ENCODE data around the gene SDHA.
"Not testable (repeated sequence)": the region's sequence is repeated elsewhere in the genome, so short reads cannot be mapped to it uniquely, and the experiment has no call there.

The SDHA gene

DNA sequence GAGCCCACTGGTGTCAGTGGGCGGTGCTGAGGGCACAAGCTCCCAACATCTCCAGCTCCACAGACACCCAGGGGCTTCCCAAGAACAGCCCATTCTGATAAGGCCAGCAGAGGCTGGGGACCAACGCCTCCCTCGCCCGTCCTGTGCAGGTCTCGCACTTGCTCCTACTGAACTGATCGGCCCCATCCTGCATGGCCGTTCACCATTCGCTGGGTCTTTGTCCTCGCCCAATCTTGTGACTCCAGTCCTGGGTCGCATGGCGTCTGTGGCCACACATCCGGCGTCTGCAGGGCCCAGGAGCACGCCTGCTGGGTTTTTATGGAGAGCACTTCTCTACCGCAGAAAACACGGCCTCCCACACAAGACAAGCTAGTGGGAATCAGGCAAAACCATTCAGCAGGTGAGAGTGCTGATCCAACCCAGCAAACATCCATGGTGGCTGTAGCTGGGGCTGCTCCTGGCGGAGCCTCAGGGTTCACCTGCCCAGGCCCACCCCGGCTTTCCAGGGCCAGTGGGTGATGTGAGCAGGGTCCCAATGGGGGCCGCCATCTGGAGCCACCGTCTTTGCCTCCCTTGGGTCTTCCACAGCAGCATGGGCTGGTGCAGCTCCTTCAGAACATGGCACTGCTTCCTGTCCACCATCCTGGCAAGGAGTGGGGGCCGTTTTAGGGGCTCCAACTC is 19.5 kb upstream of the SDHA start:
- DNase-seq, result no peak

DNA sequence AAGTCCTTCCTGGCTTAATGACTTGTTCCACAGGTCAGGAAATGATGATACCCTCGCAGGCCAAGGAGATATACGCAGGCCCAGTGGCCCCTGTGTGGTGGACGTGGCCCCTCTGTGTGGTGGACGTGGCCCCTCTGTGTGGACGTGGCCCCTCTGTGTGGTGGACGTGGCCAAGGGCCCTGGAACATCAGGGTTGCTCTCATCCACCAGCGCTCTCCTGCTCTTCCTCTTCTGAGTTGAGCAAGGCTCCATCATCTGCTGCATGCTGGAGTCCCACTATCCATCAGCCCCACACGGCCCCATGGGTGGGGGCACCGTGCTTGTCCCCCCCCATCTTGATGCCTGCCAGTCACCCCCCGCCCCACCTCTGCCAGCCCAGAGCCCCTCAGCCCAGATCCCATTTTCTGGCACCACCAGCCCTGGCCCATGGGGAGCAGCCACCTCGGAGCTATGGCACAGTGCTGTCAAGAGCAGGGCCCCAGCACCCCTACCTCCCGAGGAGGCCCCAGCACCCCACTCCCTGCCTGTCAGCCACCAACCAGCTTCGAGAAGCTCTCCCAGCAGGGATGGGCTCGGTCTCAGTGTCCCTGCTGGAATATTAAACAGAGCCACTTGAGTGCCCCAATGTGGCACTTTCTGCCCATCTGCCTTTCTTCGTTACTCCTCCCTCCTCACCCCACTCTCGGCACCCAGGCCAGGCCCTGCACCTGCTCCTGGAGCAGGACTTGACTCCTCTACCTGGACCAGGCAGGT is 18.7 kb upstream of the SDHA start:
- no peak for DNase-seq

DNA sequence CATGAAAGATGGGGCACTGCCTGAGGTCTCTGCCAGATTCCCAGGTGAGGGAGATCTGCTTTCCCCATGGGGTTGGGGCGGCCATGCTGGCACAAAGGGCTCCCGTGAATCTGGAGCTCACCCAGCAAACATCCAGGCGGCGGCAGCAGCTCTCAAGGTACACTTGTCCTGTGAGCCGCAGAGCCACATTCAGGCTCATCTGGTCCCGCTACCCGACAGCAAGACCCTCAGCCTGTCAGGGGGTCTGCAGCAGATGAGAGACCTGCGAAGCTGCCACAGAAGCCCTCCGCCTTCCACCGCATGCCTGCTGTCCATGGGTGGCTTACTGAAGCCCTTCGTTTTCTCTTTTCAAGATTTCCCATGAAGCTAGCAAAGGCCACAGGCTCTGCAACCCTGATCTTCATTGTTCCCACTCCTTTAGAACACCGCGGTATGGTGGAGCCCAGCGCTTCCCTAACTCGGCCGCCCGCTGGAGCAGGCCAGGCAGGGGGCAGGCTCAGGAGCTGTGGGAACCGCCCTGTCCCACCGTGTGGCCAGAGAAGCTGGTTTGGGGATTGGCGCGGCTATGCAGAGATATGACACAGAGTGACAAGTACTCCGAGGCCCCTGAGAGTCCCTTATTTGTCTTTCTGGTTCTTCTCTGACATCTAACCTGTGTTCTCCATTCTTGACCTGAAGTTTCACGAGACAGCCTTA is 18.0 kb upstream of the SDHA start:
- DNase-seq, result no peak

DNA sequence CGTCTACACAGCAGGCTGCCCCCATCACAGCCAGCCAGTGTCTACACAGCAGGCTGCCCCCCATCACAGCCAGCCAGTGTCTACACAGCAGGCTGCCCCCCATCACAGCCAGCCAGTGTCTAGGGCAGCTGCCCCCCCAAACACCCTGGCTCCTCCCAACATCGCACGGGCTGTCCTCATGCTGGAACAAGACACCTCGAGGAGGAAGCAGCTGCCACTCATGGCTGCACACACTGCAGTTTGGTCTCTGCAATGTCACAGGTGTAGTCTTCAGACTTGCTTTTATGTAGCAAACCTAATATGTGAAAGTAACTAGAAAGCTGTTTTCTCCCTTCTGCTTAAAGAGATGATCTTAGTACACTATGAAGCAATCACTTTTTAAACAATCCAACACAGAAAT is 17.1 kb upstream of the SDHA start:
- no peak for DNase-seq

DNA sequence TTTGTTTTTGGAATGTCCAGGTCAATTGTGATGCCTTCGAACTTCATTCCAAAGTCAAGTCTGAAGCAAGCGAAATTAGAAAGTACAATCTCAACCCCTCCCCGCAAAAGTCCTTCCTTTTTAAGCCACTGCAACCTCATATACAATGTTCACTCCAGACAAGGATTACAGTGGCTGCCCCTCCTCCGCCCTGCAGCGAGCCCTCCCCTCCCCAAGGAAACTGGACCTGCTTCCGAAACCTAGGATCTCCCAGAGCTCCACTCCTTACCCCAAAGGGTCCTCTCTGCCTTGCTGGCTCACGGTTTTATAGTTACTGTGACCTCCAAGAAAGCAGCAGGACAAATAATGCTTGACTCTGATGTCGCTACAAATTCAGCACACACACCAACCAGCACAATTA is 16.4 kb upstream of the SDHA start:
- no peak for DNase-seq

DNA sequence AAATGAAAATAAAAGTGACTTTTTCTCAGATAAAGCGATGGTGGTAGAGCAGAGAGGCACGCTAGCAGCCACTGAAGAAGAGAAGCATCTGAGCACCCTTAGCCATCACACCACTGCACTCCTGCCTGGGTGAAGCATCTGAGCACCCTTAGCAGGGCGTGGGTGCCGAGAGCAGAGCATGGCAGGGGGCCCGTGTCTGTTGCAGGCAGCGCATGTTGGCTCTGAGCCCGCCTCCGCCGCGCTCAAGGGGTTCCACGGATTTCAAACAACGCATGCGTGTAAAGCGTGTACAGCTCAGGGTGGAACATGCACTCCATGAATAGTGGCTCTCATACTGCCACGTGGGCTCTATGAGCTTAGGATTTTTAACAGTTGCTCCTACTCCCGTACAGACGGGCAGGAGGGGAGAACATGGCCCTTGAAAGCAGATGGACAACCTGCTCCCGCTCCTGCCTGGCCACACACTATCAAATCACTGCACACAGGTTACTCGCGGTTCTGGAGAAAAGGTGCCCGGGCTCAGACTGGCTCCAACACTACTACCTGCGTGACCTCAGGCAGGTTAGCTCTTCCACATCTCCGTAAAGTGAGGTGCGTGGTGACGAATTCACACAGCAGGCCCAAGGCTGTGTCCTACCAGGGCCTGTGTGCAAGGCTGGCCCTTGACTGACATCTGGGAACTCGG is 14.7 kb upstream of the SDHA start:
- DNase-seq, result no peak

DNA sequence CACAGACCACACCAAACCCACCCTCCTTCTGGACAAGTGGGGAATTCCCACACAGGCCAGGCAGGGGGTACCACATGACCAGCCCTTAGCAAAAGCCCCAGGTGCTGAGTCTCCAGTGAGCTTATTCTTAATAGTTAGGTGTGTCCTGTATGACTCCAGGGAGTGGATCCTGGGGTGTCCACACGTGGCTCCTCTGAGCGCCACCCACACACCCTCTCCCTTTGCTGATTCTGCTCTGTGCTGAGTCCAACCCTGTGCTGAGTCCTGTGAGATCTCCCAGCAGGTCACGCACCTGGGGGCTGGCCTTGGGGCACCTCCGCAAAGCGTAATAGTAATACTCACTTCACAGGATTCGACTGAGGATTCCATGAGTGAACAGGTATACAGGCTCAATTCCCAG is 14.1 kb upstream of the SDHA start:
- DNase-seq, result no peak

DNA sequence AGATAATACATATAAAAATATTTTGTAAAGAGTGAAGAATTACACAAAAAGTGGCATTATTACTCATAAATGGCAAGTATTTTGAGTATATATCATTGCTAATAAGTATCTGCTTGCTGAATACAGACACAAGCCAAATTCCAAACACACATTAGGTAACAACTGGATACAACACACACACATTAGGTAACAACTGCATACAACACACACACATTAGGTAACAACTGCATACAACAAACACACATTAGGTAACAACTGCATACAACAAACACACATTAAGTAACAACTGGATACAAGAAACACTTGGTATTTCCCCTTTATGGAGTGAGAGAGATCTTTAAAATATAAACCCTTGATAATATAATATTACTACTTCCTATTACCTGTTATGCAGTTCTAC is 13.7 kb upstream of the SDHA start:
- no peak for DNase-seq

DNA sequence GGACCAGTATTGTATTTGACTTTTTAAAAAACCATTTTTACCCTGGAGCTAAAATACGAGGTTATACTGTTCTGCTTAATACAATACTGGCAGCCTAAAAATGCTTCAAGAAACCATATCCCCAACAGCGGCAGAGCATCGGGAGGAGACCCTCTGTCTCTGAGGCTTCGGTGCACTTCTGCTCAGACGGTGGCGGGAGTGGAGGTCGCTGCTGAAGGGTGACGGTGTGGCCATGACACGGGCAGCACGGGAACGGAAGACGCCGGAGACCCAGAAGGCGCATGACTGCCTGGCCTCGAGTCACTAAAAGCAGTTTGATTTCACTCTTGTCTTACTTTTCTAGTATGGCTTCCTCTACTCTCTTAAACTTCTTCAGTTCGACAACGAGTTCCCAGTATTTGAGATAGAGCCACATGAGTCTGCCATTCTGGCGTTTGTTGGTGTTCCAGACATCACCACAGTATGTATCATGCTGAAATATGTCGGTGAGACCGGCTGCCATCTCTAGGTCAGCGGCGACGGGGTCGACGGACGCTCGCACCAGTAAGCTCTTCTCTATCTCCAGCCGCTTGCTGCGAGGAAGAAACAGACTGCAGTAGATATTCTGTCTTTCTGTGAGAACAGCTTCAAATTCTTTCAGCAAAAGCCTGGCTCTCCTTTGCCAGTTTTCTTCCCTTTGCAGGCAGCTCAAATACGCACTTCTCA is 13.0 kb upstream of the SDHA start:
- DNase-seq, result no peak

DNA sequence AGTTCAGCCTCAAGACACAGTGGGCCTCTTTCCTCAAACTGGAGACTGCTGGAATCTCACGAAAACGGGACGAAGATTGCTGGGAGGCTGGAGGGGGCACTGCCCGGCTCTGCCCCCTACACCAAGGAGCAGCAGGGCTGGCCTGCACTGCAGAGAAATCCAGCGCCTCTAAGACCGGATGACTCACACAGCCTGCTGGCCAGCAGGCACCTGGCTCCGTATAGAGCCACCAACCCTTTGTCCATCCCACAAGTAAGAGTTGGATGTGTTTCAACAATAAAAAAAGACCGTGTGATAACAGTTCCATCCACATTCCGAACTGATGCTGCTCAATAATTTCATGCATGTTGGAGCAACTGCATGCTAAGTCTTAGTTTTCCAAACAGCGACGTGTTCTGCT is 11.7 kb upstream of the SDHA start:
- DNase-seq, result no peak

DNA sequence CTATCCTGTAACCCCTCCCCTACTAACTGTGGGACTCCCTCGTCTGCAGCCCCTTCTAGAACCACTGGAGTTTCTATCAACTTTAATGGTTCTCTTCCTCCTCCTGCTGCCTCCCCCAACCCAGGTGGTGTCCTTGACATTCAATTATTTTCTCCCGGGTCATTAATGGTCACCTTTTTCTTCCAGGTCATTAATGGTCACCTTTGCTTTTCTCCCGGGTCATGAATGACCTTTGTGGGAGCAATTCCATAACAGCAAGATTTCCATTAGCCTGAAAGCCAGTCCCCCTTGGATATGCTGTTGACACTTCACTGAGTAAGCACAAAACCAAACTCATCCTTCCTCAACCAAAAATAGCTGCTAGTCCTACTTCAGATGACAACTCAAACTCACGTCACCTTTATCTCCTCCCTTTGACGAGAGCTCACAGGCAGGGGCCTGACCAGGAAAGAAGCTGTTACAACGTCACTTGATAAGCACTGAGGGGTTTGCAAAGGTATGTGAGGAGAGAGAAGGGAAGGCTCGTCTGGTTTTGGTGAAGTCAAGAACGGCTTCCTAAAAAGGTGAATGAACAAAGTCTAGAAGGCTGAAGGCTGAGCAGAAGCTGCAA is 11.1 kb upstream of the SDHA start:
- DNase-seq, result no peak

DNA sequence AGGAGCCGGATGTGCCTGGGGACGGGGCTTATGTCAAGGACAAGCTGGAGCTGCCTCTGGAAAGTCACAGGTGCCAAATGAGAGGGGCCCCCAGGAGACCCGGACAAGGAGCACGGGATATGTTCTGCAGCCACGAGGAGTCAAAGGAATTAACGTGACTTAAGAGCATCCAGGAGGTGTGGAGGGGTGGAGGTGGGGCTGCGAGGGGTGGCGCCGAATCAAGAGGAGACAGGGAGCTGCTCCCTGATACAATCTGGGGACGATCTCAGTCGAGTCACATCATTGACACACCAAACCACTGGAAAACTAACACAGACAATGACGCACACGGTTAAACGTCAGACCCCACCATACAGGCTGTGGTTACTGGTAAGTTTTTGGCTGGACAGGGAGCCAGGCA is 10.5 kb upstream of the SDHA start:
- no peak for DNase-seq

DNA sequence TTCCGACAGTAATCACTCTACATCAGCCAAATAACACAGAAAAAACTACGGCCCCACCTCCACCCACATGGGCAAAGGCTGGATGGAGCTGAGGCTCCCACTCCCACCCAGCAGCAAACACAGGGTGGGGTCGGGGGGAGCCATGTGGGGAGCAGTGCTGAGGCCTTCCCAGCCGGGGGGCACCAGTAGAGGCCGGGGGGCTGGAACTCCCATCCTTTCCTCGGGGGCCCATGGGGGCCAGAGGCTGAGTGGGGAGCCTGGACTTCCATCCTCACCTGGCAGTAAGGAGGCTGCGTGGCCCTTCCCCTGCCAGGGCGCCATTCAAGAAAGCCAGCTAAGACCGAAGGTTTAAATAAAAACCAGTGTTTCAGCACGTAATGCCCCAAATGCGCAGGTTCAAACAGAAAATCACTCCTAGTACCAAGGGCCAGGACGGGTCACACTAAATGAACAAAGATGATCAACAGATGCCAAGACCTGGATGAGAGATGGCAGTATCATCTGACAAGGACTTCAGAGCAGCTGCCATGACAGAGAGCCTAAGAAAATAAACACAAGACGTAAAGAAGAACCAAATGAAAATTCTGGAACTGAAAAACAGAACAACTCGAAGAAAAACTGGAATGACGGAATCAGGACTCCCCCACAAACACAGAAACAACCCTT is 9.5 kb upstream of the SDHA start:
- no peak for DNase-seq

DNA sequence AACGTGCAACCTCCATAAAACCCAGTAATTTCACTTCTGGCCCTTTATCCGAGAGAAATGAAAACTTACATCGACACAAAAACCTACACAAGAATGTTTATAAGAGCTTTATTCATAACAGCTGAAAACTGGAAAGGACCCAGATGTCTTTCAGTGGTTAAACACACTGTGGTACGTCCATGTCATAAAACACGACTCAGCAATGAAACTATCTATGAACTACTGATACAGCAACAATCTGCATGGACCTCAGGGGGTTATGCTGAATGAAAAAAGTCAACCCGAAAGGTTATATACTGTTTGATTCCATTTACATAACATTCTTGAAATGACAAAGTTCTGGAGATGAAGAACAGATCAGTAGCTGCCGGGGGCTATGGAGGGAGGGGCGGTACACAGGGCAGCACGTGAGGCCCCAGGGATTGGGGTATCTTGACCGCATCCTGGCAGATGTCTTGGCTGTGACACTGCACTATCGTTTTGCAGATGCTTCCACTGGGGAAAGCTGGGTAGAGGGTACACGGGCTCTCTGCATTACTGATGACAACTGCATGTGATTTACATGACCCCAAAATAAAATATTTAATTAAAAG is 4.2 kb upstream of the SDHA start:
- DNase-seq, result no peak

DNA sequence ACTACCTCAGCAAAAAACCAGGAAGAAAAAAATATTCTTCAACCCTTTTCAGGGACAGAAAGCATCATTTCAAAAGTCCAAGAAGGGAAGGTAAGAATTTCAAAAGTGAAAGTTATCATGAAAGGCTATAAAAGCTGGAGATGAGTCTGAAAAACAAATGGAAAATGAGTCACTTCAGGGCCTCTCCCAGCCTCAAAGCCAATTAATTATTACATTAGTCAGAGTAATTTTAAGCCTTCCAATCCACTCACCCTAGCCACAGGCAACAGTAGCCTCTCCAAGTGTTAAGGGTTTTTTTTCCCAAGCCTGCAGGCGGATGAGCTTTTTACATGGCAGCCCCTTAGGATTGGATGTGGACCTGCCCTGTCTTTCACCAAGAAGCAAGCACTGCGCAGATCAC is 2.9 kb upstream of the SDHA start:
- DNase-seq, result not testable (repeated sequence)

DNA sequence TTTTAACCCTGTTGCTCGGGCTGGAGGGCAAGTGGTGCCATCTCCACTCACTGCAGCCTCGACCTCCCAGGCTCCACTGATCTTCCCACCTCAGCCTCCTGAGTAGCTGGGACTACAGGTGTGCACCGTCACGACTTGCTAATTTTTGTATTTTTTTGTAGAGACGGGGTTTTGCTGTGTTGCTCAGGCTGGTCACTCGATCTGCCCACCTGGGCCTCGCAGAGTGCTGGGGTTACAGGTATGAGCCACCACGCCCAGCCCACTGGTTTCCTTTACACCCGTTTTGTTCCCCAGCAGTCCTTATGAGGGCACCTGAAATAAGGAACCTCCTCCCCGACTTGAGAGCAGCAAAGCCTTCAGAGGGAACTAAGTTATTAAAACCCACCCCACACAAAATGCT is 2.0 kb upstream of the SDHA start:
- DNase-seq, result not testable (repeated sequence)

DNA sequence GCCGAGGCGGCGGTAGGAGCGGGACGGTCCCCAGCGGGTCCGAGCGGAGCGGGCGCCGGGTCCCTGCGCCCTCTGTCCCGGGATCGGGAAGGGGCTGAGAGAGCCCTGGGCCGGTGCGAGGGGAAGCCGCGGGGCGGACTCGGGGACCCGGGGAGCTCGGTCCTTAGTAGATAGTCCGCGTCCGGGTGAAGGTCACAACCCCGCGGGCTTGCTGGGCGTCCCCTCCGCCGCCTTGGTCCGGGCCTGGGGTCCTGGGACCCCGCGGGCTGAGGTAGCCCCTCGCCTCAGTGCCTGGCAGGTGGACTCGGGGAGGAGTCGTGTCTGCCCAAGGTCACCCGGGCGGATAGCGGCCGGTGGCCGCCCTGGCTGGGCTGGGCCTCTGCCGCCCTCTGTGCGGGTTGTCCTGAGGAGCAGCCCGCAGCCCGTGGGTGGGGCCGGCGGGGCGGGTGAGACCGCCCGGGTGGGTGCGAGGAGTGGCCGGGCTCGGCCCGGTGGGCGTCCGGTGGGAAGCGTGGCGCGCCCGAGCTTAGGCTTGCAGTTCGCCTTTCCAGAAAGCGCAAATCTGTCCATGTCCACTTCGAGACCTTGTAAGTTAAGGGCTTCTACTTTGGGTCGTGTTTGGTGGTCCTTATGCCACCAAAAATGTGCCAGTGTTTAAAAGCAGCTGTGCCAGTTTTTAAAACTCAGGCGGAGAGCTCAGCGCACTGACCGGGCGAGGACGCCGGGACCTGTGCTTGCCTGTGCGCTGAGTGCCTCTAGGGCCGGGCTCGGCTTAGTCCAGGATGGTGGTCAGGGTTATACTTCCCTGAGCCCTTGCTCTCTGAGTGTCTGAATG is 554 bp downstream of the SDHA start:
- DNase-seq, result peak in 1 of 2 experiments; percentile 5

DNA sequence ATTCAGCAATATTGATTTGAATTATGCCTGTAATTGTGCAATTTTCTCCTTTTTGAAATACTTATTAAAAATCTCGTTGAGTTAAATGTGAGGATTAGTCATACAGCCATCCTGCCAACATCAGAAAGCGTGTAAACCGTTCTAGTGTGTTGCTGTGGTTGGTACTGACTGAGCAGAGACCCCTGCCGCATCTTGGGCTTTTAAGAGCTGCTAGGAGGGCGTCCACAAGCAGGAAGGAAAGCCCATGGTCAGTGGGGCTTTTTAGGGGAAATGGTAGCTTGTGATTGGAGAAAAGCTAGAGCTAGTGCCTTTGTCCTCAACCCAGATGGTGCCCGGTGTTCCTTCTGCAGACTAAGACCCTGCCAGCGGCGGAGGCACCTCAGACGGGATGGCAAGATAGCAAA is 1.3 kb downstream of the SDHA start:
- peak in 1 of 2 experiments; percentile 1 for DNase-seq

DNA sequence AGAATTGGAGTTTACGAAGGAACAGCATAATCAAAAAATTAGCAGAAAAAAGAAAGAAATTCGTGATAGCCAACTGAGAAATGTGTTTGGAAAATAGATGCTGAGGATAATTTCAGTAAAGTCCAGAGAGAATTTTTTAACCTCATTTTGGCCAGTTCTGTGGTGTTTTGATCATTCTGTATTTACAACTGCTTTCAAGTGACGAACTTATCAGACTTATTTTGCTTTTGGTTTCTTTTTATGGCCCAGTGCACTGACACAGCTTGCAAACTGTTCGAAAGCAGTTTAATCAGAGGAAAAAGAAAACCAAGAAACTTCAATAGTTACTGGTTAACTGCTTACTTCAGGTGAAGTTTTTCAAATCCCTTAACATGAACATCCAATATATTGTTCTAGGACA is 1.9 kb downstream of the SDHA start:
- DNase-seq, result no peak

DNA sequence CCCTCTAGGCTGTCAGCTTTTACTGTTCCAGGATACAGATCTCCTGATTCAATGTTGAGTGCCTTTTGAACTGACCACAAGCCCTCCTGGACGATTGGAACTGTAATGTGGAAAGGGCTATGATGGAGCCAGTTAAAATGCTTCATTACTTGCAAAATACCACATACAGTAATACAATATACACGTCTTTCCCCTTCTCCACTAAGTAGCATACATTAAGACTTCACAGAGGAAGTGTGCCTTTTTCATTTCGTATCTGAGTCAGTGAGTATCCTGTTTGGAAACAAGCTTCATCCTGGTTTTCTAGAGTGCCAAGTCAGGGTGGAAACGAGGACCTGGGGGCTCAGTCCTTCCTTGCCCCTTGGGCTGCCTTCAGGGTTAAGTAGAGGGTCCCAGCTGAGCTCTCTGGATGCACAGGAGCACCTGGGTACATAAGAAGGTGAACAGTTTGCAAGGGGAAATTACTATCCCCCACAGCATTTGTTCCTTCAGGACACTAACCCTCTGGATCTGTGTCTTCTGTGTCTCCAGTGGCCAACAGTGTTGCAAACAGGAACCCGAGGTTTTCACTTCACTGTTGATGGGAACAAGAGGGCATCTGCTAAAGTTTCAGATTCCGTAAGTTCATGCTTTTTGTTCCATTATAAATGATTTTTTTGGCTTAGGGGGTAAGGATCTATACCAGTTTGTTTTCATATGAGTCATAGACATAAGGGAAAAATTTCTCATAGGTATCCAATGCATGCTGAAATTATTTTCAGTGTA is 5.0 kb downstream of the SDHA start:
- DNase-seq, result not testable (repeated sequence)

Measured in activated CD4-positive, alpha-beta T cell treated with anti-CD3 and anti-CD28 coated beads, Interleukin-2, amount 50 U/mL, for 4 hours (primary cell).